Mesodermal cell (in vitro differentiated cells): ENCODE data around the gene CREB1.

Experiments used
- H3K27ac ChIP-seq: 2 replicates; pipeline ENCODE4 v1.7.0; 2013; ENCODE audit warnings: mild to moderate bottlenecking, low read depth, low read length, moderate library complexity; ENCODE audit not compliant: severe bottlenecking
- H3K36me3 ChIP-seq: 2 replicates; pipeline ENCODE4 v1.7.1; 2013; ENCODE audit warnings: mild to moderate bottlenecking, low read length, moderate library complexity; ENCODE audit not compliant: control insufficient read depth, insufficient read depth
- H3K4me1 ChIP-seq: one replicate; pipeline ENCODE4 v1.7.1; 2013; ENCODE audit warnings: mild to moderate bottlenecking, low read length; ENCODE audit not compliant: insufficient read depth, control insufficient read depth, poor library complexity, severe bottlenecking
- H3K4me3 ChIP-seq: 2 replicates; pipeline ENCODE4 v1.7.0; 2013; ENCODE audit warnings: low read length, control low read depth, mild to moderate bottlenecking; ENCODE audit not compliant: insufficient read depth, poor library complexity, severe bottlenecking; ENCODE audit errors: extremely low read depth
- H3K9me3 ChIP-seq: 2 replicates; pipeline ENCODE4 v1.7.1; 2013; ENCODE audit warnings: mild to moderate bottlenecking, low read length, moderate library complexity; ENCODE audit not compliant: control insufficient read depth
- WGBS, 2 experiments: methylation state at CpG; one replicate each; pipeline ENCODE4 v1.1.5; 2013; ENCODE audit warnings: missing lambda C conversion rate in 2 of 2; ENCODE audit not compliant: insufficient coverage in 2 of 2; 5-methylcytosine and 5-hydroxymethylcytosine counted together

CREB1 gene

DNA sequence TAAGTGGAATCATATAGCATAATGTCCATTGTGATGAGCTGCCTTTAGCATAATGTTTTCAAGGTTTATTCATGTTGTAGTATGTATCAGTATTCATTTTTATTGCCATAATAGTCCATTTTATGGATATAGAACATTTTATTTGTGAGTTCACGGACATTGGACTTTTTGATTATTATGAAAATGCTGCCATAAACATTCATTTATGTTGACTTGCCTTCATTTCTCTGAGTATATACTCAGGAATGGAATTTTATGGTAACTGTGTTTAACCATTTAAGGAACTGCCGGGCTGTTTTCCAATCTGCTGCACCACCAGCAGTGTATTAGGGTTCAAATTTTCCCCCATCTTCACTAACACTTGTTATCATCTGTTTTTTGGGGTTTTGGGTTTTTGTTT lies 12.2 kb downstream of the CREB1 start:
- H3K4me1 ChIP-seq = no peaks in the 10 kb centered on the region
- WGBS, 2 experiments = no CpG with 5 or more reads among the region's 2 CpGs
- peaks cover 15% of the 10 kb centered on the region for H3K36me3 ChIP-seq

DNA sequence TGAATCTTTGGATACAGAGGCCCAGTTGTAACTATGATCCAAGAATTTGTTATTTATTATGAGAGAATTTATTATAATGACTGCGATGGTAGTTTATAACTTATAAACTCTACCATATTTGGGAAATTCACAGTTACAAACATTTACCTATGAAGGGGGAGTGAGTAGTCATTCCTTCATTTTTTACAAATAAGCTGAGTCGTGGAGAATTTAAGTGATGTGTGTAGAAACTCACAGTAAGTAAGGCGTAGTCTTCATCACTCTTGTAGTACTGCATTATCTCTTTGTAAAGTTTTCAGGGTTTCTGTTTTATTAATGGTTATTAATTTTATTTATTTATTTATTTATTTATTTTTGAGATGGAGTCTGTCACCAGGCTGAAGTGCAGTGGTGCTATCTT lies 13.5 kb downstream of the CREB1 start:
- no peaks in the 10 kb centered on the region for H3K9me3 ChIP-seq
- H3K4me1 ChIP-seq = no peaks in the 10 kb centered on the region
- peaks cover 11% of the 10 kb centered on the region for H3K36me3 ChIP-seq
- no CpG with 5 or more reads among the region's 3 CpGs for WGBS, 2 experiments
- H3K4me3 ChIP-seq = no peak overlapping the region
- no peak overlapping the region for H3K27ac ChIP-seq

More for the DNA sequence above, 12.2 kb downstream of the CREB1 start:
- no peak overlapping the region for H3K4me3 ChIP-seq
- no peaks in the 10 kb centered on the region for H3K9me3 ChIP-seq
- H3K27ac ChIP-seq = no peak overlapping the region

DNA sequence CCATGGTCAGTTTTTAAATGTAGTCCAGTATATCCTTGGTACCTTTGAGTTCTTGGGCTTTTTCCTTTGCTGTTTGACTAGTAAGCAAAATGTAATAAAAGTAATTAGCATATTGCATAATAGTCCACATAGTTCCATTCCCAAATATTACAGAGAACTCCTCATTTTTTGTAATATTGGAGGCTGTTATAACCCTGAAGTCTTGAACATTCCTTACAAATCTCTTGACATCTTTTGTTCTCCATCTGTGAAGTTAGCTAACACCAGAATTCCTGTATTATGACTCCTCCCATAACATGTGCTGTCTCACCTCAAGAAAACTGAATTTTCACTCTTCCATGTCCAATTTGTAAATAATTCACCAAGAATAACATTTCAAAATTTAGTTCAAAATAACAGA lies 17.1 kb downstream of the CREB1 start:
- Histone ChIP-seq H3K27ac (no peak overlapping the region), H3K9me3 (no peaks in the 10 kb centered on the region), H3K4me1 (peaks cover 7% of the 10 kb centered on the region), H3K4me3 (no peak overlapping the region), H3K36me3 (peaks cover 11% of the 10 kb centered on the region)

DNA sequence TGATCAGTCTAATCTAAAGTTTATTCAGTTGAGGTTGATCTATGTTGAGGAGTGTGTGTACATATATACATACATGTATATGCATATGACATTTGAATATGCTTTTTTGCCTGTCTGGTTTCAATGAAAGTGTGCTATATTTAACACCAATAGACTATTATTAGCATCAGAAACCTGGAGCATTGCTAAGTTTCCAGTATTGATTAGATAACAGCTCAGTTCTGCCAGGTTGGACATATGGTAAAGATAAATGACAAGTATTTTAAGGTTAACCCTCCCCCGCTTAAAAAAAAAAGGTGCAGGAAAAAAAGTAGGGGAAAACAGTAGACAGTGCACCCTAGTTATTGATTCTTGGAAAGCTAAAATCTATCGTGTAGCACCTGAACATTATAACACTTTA lies 19.4 kb downstream of the CREB1 start:
- 60 to 100% methylated on average over 1 of the region's 2 CpGs for WGBS, 2 experiments
- Histone ChIP-seq H3K27ac (no peak overlapping the region), H3K4me3 (no peak overlapping the region), H3K4me1 (peaks cover 7% of the 10 kb centered on the region), H3K9me3 (no peaks in the 10 kb centered on the region), H3K36me3 (peaks cover 5% of the 10 kb centered on the region)

DNA sequence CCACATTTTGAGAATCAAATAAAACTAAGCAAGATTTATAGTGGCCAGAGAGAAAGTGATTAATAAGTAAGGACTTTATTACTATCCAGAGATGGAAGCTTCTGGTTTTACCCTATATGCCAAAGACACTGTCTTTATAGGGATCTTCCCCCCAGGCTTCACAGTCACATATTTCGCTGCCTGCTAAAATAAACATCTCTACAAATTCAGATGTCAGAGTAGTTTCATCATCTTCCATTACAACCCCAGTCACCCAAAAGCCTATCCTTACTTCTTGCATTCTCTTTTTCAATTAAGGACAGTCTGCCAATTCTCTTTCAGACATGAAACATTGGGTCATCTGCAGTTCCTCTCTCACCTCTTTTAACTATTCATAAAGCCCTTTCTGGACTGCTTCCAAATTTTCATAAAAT lies 28.3 kb downstream of the CREB1 start:
- WGBS, 2 experiments = 100% methylated on average over 1 of the region's 1 CpG
- H3K4me3 ChIP-seq = no peak overlapping the region
- H3K27ac ChIP-seq = no peak overlapping the region
- peaks cover 55% of the 10 kb centered on the region for H3K36me3 ChIP-seq
- H3K9me3 ChIP-seq = no peaks in the 10 kb centered on the region
- H3K4me1 ChIP-seq = peaks cover 14% of the 10 kb centered on the region

DNA sequence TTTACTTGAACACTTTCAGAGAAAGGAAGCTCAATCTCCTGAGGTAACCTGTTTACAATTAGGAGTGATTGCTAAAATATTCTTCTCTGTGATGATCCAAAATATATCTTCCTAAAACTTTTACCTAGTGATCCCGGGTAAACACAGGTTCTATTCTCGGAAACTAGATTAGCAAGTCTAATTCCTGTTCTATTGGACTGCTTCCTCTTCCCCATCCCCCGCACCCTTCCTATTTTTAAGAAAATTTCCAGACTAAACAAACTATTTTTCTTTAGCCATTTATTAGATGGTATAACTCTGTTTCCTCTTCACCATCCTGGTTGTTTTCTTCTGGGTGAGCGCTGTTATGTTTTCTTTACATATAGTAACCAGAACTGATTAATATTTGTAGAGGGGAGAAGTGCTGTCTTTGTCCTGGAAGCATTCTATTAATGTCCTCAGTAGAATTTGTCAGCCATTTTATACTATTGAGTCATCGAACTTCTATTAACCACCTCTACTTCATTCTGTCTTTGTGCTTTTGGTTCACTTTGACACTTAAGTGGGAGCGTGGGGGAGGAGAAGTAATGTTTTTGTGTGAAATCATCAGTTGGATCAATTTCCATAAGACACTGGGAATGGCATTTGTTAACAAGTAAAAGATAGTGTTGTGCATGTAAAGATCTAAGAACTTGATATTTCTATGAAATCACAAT lies 31.8 kb downstream of the CREB1 start:
- no peak overlapping the region for H3K4me3 ChIP-seq

DNA sequence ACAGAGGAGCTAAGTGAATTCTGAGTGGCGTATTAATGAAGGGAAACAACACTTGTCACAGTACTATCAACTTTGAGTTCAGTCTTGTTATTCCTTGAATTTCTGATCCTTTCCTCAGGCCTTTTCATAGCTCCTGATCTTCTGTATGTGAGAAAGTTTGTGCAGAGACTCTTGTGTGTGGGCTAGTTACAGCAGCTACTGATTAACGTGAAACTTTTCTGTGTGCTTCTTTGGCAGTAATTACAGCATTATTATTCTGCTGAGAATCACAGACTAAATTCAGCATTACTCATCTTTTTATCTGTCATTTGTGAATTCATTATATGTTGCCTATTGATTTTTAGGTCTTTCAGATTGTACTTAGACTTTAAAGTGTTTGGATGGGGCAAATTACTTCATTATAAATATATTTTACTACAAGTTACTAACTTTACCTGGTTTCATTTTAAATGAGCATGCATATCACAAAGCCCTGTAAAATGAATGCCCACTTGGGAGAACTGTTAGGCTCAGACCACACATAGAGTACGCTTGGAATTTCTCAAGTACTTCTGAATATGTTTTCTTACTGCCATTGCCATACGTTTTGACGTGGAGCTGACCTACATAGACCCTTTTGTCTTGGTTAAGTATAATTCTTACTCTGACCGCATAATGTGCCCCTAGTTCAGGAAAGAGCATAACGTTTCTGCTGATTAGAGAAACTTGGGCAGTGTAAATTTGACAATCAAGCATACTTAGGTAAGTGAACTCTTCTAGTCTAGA lies 36.2 kb downstream of the CREB1 start:
- WGBS, 2 experiments = 92 to 97% methylated on average over 5 of the region's 7 CpGs
- no peaks in the 10 kb centered on the region for H3K9me3 ChIP-seq
- H3K4me1 ChIP-seq = peaks cover 5% of the 10 kb centered on the region
- no peak overlapping the region for H3K4me3 ChIP-seq
- H3K27ac ChIP-seq = no peak overlapping the region
- peaks cover 62% of the 10 kb centered on the region for H3K36me3 ChIP-seq

More for the DNA sequence above, 31.8 kb downstream of the CREB1 start:
- 88 to 100% methylated on average over 3 to 4 of the region's 6 CpGs for WGBS, 2 experiments
- Histone ChIP-seq H3K9me3 (no peaks in the 10 kb centered on the region), H3K36me3 (peaks cover 61% of the 10 kb centered on the region), H3K4me1 (peaks cover 14% of the 10 kb centered on the region), H3K27ac (no peak overlapping the region)

DNA sequence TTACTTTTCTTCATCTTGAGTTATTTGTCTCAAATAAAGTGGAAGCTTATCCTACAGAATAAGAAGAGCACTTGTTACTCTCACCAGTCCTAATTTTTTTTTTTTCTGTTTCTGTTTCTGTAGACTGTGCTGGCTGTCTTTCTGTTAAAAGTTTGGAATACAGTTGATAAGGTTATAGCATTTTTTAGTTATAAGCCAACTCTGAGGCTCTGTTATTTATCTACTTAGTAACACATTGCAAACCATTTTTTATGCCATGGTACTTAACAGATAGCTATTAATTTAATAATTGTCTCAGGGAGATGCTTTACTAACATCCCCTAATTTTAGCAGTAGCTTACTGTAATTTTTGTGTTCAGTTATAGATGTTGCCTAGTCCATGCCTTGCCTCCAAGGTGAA lies 37.9 kb downstream of the CREB1 start:
- Histone ChIP-seq H3K36me3 (peaks cover 67% of the 10 kb centered on the region), H3K4me3 (no peak overlapping the region), H3K9me3 (no peaks in the 10 kb centered on the region), H3K27ac (no peak overlapping the region), H3K4me1 (no peaks in the 10 kb centered on the region)

DNA sequence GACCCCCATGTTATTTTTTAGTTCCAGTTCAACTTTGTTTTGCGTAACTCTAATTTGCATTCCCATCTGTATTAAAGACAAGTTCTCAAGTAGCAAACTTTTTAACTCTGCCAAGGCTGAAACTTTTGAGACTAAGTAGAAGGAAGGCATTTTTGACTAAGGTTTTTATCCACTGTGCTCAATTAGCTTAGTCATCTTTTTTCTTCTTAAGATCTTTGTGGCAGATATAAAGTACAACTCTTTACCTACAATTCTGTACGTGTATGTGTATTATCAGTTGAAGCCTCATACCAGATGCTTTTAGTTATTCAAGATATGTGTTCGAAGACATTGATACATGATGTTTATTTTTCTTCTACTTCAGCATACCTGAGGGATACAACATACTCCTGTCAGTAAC lies 41.6 kb downstream of the CREB1 start:
- no peaks in the 10 kb centered on the region for H3K4me1 ChIP-seq
- WGBS, 2 experiments = no CpG with 5 or more reads among the region's 3 CpGs
- peaks cover 71% of the 10 kb centered on the region for H3K36me3 ChIP-seq
- H3K9me3 ChIP-seq = no peaks in the 10 kb centered on the region
- H3K4me3 ChIP-seq = no peak overlapping the region
- H3K27ac ChIP-seq = no peak overlapping the region

DNA sequence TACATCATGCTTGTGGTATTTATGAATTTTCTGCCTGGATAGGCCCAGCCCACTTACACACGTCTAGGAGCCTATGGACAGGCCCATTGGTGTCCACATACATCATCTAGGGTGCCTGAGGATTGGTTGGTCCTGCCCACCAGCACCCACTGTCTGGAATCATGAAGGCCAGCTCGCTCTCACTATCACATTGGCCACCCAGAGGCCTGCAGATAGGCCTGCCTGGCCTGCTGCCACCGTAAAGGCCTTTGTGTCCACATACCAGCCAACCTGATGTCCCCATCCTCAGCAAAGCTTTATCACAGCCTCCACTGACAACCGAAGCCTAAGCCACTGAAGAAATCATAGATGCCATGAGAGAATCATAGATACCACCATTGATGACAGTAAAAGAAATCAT lies 55.2 kb downstream of the CREB1 start:
- no peak overlapping the region for H3K27ac ChIP-seq
- peaks cover 85% of the 10 kb centered on the region for H3K36me3 ChIP-seq
- H3K4me1 ChIP-seq = no peaks in the 10 kb centered on the region
- no peak overlapping the region for H3K4me3 ChIP-seq
- WGBS, 2 experiments = 96 to 98% methylated on average over 4 of the region's 4 CpGs
- no peaks in the 10 kb centered on the region for H3K9me3 ChIP-seq

DNA sequence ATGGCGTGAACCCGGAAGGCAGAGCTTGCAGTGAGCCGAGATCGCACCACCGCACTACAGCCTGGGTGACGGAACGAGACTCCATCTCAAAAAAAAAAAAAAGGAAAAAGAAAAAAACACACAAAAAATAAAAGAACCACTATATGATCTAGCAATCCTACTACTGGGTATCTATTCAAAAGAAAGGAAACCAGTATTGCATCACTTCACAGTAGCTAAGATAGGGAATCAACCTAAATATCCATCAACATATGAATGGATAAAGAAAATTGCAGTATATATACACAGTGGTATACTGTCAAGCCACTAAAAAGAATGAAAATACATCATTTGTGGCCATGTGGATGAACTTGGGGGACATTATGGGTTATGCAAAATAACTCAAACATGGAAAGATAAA lies 57.5 kb downstream of the CREB1 start:
- Histone ChIP-seq H3K36me3 (peaks cover 91% of the 10 kb centered on the region), H3K27ac (no peak overlapping the region), H3K4me3 (no peak overlapping the region), H3K9me3 (peaks cover 4% of the 10 kb centered on the region), H3K4me1 (no peaks in the 10 kb centered on the region)
- 100% methylated on average over 1 of the region's 7 CpGs; no CpG with 5 or more reads in 1 of the 2 experiments for WGBS, 2 experiments
